ENCODE results near the gene MYO9B.

The MYO9B gene

GRCh38 chr19:17244618-17245534 is 169.3 kb downstream of the MYO9B start:
- DNase-seq = no peak

- DNase-seq = no peak
Observed at GRCh38 chr19:17245535-17245984, 170.0 kb downstream of the MYO9B start, which contains the start of gene NR2F6. Gene NR2F6 (minus strand): TSS chr19:17245919. CDS start chr19:17245220, 699 bp downstream.

- peak in 1 of 2 experiments; percentile 37 for DNase-seq
Observed at GRCh38 chr19:17246681-17247425, 171.3 kb downstream of the MYO9B start.

- no peak for DNase-seq
Observed at GRCh38 chr19:17248011-17248776, 172.6 kb downstream of the MYO9B start.

- no peak for DNase-seq
Observed at GRCh38 chr19:17249887-17250548, 174.4 kb downstream of the MYO9B start.

GRCh38 chr19:17254636-17255035 is 179.1 kb downstream of the MYO9B start:
- no peak for DNase-seq

GRCh38 chr19:17255150-17255621 is 179.6 kb downstream of the MYO9B start:
- no peak for DNase-seq

GRCh38 chr19:17256130-17256529 is 180.6 kb downstream of the MYO9B start:
- DNase-seq = no peak

- no peak for DNase-seq
Observed at GRCh38 chr19:17259118-17259780, 183.7 kb downstream of the MYO9B start.

GRCh38 chr19:17259934-17260333 is 184.4 kb downstream of the MYO9B start:
- no peak for DNase-seq

GRCh38 chr19:17260842-17261325 is 185.3 kb downstream of the MYO9B start:
- DNase-seq = peak; percentile 65 to 74

- DNase-seq = no peak
Observed at GRCh38 chr19:17262557-17262956, 187.0 kb downstream of the MYO9B start.
